ENCODE results near the gene EDN2.

EDN2 gene

DNA sequence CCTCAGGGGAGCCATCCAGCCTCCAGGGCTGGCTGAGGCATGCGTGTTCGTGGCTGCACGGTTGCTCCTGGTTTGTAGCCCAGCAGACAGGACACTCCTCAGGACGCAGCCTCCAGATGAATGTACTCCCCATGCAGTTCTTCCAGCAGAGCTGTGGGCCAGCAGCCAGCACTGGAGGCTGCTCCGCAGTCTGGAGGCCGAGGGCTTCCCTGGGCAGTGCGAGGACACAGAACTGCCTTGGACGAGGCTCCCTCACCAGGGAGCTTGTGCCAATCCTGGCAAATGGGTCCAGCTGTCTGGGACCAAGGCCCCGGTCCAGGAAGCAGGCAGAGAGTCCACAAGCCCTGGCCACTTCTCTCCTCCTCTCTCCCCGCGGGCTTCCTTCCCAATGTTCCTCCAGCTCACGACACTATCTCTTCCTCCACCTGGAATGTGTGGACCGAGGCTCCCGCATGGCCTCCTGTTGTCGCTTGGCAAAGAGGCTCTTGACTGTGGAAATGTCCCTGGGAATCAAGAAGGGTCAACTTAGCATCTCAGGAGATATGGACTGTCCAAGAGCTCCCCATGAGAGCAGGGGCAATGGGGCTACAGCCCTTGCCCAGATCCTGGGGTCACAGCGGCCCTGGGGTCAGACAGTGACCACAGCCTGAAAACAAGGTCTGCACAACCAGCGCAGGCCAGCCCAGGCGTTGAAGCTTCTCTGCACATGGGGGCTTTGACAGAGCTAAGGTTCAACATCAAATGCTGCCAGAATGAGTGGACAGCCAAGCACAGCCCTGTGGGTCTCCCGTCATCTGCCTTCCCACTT, 5.3 kb downstream of the EDN2 start:
- POLR2A ChIA-PET, result no interaction called here
- H3K9me3 ChIP-seq (ENCODE audit: control extremely low read depth in 1 of 5, control insufficient read depth in 4 of 5, insufficient read depth in 2 of 5, low read depth in 1 of 5, low read length in 4 of 5), result no peaks in the 10 kb centered on the region
- DNase-seq, result no peak
- H3K4me3 ChIP-seq (ENCODE audit: control insufficient read depth in 1 of 7, extremely low read depth in 1 of 7, insufficient read depth in 4 of 7, low read depth in 2 of 7, low read length in 6 of 7), result no peak overlapping the region
- H3K27me3 ChIP-seq (replicated peaks in 2 of 5; ENCODE audit: control insufficient read depth in 4 of 5, insufficient read depth in 5 of 5, low read length in 4 of 5), result peaks cover 0 to 4% (median 0%) of the 10 kb centered on the region in 5 experiments
- H3K27ac ChIP-seq (ENCODE audit: insufficient read depth in 1 of 2, low read depth in 1 of 2, low read length in 2 of 2, poor library complexity in 1 of 2, severe bottlenecking in 2 of 2), result no peak overlapping the region
- no peaks in the 10 kb centered on the region for H3K36me3 ChIP-seq (ENCODE audit: control insufficient read depth in 4 of 4, insufficient read depth in 4 of 4, low read length in 3 of 4)
- whole genome bisulfite sequencing (ENCODE audit: insufficient coverage), result 96% methylated on average over 19 of the region's 19 CpGs
- H3K4me1 ChIP-seq (ENCODE audit: control extremely low read depth in 1 of 4, control insufficient read depth in 4 of 4, insufficient read depth in 4 of 4, low read length in 3 of 4), result peaks cover 0 to 4% (median 0%) of the 10 kb centered on the region in 4 experiments
- CTCF ChIA-PET, result interaction anchor here (1.5 to 1.9 kb wide), 2 partner anchors 16 to 46 kb away, joined by 6 read pairs; no protein-coding TSS in a partner anchor

- Histone ChIP-seq H3K27ac (ENCODE audit: insufficient read depth in 1 of 2, low read depth in 1 of 2, low read length in 2 of 2, poor library complexity in 1 of 2, severe bottlenecking in 2 of 2) (no peak overlapping the region), H3K4me1 (ENCODE audit: control extremely low read depth in 1 of 4, control insufficient read depth in 4 of 4, insufficient read depth in 4 of 4, low read length in 3 of 4) (peaks cover 0 to 4% (median 0%) of the 10 kb centered on the region in 4 experiments), H3K9me3 (ENCODE audit: control extremely low read depth in 1 of 5, control insufficient read depth in 4 of 5, insufficient read depth in 2 of 5, low read depth in 1 of 5, low read length in 4 of 5) (no peaks in the 10 kb centered on the region), H3K36me3 (ENCODE audit: control insufficient read depth in 4 of 4, insufficient read depth in 4 of 4, low read length in 3 of 4) (no peaks in the 10 kb centered on the region), H3K4me3 (ENCODE audit: control insufficient read depth in 1 of 7, extremely low read depth in 1 of 7, insufficient read depth in 4 of 7, low read depth in 2 of 7, low read length in 6 of 7) (no peak overlapping the region), H3K27me3 (replicated peaks in 2 of 5; ENCODE audit: control insufficient read depth in 4 of 5, insufficient read depth in 5 of 5, low read length in 4 of 5) (peaks cover 0 to 4% (median 0%) of the 10 kb centered on the region in 5 experiments)
- WGBS (ENCODE audit: insufficient coverage), result 94% methylated on average over 12 of the region's 12 CpGs
- no peak for DNase-seq
- CTCF ChIA-PET, result interaction anchor here (1.4 to 1.9 kb wide), 3 partner anchors 15 to 45 kb away, joined by 3 to 6 read pairs (median 3); no protein-coding TSS in a partner anchor
- POLR2A ChIA-PET, result no interaction called here
Measured at GRCh38 chr1:41478118-41478748, 6.2 kb downstream of the EDN2 start.

GRCh38 chr1:41476807-41477361, 7.6 kb downstream of the EDN2 start:
- POLR2A ChIA-PET, result interaction anchor here (0.6 kb wide), 1 partner anchor 1621 kb away, joined by 4 read pairs; no protein-coding TSS in a partner anchor
- Histone ChIP-seq H3K9me3 (ENCODE audit: control extremely low read depth in 1 of 5, control insufficient read depth in 4 of 5, insufficient read depth in 2 of 5, low read depth in 1 of 5, low read length in 4 of 5) (no peaks in the 10 kb centered on the region), H3K27ac (ENCODE audit: insufficient read depth in 1 of 2, low read depth in 1 of 2, low read length in 2 of 2, poor library complexity in 1 of 2, severe bottlenecking in 2 of 2) (no peak overlapping the region), H3K27me3 (replicated peaks in 2 of 5; ENCODE audit: control insufficient read depth in 4 of 5, insufficient read depth in 5 of 5, low read length in 4 of 5) (peaks cover 0 to 4% (median 0%) of the 10 kb centered on the region in 5 experiments), H3K36me3 (ENCODE audit: control insufficient read depth in 4 of 4, insufficient read depth in 4 of 4, low read length in 3 of 4) (no peaks in the 10 kb centered on the region), H3K4me3 (ENCODE audit: control insufficient read depth in 1 of 7, extremely low read depth in 1 of 7, insufficient read depth in 4 of 7, low read depth in 2 of 7, low read length in 6 of 7) (no peak overlapping the region), H3K4me1 (ENCODE audit: control extremely low read depth in 1 of 4, control insufficient read depth in 4 of 4, insufficient read depth in 4 of 4, low read length in 3 of 4) (peaks cover 0 to 4% (median 0%) of the 10 kb centered on the region in 4 experiments)
- no peak for DNase-seq
- CTCF ChIA-PET, result interaction anchor here (0.8 to 1.6 kb wide), 5 partner anchors 8 to 17 kb away, joined by 3 to 5 read pairs (median 3); no protein-coding TSS in a partner anchor
- WGBS (ENCODE audit: insufficient coverage), result 84% methylated on average over 10 of the region's 11 CpGs

DNA sequence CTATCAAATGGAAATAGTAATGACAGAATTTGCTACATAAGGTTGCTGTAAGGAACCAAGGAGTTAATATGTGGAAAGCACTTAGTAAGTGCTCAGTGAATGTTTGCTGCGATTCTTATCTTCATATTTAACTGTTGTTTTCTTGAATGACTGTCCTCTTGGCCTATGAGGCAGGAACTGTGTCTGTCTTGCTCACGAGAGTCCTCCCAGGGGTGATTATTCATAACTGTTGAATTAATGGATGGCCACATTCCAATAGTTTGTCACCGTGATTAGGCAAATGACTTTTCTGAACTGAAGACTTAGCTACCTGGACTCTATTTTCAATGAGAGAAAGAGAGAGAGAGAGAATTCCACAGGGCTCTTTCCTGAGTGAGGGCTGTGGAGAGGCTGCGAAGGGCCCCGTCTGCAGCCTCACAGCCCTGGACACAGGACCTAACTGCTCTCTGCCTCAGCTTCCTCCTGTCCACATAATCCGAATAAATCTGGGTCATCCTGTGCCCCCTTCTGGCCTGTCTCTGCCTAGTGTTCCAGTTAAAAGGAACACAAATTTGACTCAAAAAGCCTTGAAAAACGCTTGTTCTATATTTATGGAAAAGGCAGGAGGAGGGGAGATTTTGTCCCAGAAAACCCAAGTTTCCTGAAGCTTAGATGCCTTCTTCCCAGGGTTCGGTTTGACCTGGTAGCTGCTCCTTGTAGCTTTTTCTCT, 8.5 kb downstream of the EDN2 start:
- POLR2A ChIA-PET, result no interaction called here
- Histone ChIP-seq H3K9me3 (ENCODE audit: control extremely low read depth in 1 of 5, control insufficient read depth in 4 of 5, insufficient read depth in 2 of 5, low read depth in 1 of 5, low read length in 4 of 5) (no peaks in the 10 kb centered on the region), H3K4me1 (ENCODE audit: control extremely low read depth in 1 of 4, control insufficient read depth in 4 of 4, insufficient read depth in 4 of 4, low read length in 3 of 4) (peaks cover 0 to 4% (median 0%) of the 10 kb centered on the region in 4 experiments), H3K36me3 (ENCODE audit: control insufficient read depth in 4 of 4, insufficient read depth in 4 of 4, low read length in 3 of 4) (no peaks in the 10 kb centered on the region), H3K27ac (ENCODE audit: insufficient read depth in 1 of 2, low read depth in 1 of 2, low read length in 2 of 2, poor library complexity in 1 of 2, severe bottlenecking in 2 of 2) (no peak overlapping the region), H3K27me3 (replicated peaks in 2 of 5; ENCODE audit: control insufficient read depth in 4 of 5, insufficient read depth in 5 of 5, low read length in 4 of 5) (peaks cover 0 to 4% (median 0%) of the 10 kb centered on the region in 5 experiments), H3K4me3 (ENCODE audit: control insufficient read depth in 1 of 7, extremely low read depth in 1 of 7, insufficient read depth in 4 of 7, low read depth in 2 of 7, low read length in 6 of 7) (no peak overlapping the region)
- no peak for DNase-seq
- CTCF ChIA-PET, result interaction anchor here (1.1 to 2.0 kb wide), 4 partner anchors 8 to 16 kb away, joined by 3 to 6 read pairs (median 4); partner anchors contain the start of gene EDN2
- 95% methylated on average over 6 of the region's 8 CpGs for WGBS (ENCODE audit: insufficient coverage)

DNA sequence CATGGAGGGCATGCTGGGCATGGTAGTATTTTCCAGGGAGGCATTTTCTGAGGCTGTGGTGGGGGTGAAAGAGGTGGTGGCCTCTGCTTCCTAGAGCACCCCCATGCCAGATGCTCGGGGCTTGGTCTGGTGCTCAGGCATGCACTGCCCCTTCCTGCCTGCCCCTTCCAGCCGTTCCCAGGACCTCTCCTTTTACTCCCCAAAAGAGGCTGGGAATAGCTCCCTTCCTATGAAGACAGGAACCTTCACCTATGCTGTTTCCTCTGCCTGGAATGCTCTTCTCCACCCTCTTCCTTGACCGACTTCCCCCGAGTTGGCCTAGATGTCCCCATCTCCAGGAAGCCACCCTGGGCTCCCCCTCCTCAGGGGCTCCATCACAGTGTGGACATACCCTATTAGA, 9.1 kb downstream of the EDN2 start:
- H3K4me3 ChIP-seq (ENCODE audit: control insufficient read depth in 1 of 7, extremely low read depth in 1 of 7, insufficient read depth in 4 of 7, low read depth in 2 of 7, low read length in 6 of 7), result no peak overlapping the region
- no peak overlapping the region for H3K27ac ChIP-seq (ENCODE audit: insufficient read depth in 1 of 2, low read depth in 1 of 2, low read length in 2 of 2, poor library complexity in 1 of 2, severe bottlenecking in 2 of 2)
- CTCF ChIA-PET, result interaction anchor here (1.1 to 2.0 kb wide), 2 partner anchors 9 to 14 kb away, joined by 4 to 6 read pairs; partner anchors contain the start of gene EDN2
- POLR2A ChIA-PET, result no interaction called here
- DNase-seq, result no peak
- peaks cover 0 to 4% (median 0%) of the 10 kb centered on the region in 4 experiments for H3K4me1 ChIP-seq (ENCODE audit: control extremely low read depth in 1 of 4, control insufficient read depth in 4 of 4, insufficient read depth in 4 of 4, low read length in 3 of 4)
- 100% methylated on average over 3 of the region's 4 CpGs for WGBS (ENCODE audit: insufficient coverage)
- no peaks in the 10 kb centered on the region for H3K9me3 ChIP-seq (ENCODE audit: control extremely low read depth in 1 of 5, control insufficient read depth in 4 of 5, insufficient read depth in 2 of 5, low read depth in 1 of 5, low read length in 4 of 5)
- peaks cover 0 to 4% (median 0%) of the 10 kb centered on the region in 5 experiments for H3K27me3 ChIP-seq (replicated peaks in 2 of 5; ENCODE audit: control insufficient read depth in 4 of 5, insufficient read depth in 5 of 5, low read length in 4 of 5)
- H3K36me3 ChIP-seq (ENCODE audit: control insufficient read depth in 4 of 4, insufficient read depth in 4 of 4, low read length in 3 of 4), result no peaks in the 10 kb centered on the region

- Histone ChIP-seq H3K27me3 (replicated peaks in 2 of 5; ENCODE audit: control insufficient read depth in 4 of 5, insufficient read depth in 5 of 5, low read length in 4 of 5) (peaks cover 0 to 4% (median 0%) of the 10 kb centered on the region in 5 experiments), H3K4me1 (ENCODE audit: control extremely low read depth in 1 of 4, control insufficient read depth in 4 of 4, insufficient read depth in 4 of 4, low read length in 3 of 4) (peaks cover 0 to 4% (median 0%) of the 10 kb centered on the region in 4 experiments), H3K36me3 (ENCODE audit: control insufficient read depth in 4 of 4, insufficient read depth in 4 of 4, low read length in 3 of 4) (no peaks in the 10 kb centered on the region), H3K27ac (ENCODE audit: insufficient read depth in 1 of 2, low read depth in 1 of 2, low read length in 2 of 2, poor library complexity in 1 of 2, severe bottlenecking in 2 of 2) (no peak overlapping the region), H3K4me3 (ENCODE audit: control insufficient read depth in 1 of 7, extremely low read depth in 1 of 7, insufficient read depth in 4 of 7, low read depth in 2 of 7, low read length in 6 of 7) (no peak overlapping the region), H3K9me3 (ENCODE audit: control extremely low read depth in 1 of 5, control insufficient read depth in 4 of 5, insufficient read depth in 2 of 5, low read depth in 1 of 5, low read length in 4 of 5) (no peaks in the 10 kb centered on the region)
- no peak for DNase-seq
- CTCF ChIA-PET, result interaction anchor here (1.1 to 2.0 kb wide), 2 partner anchors 10 to 13 kb away, joined by 4 to 6 read pairs; partner anchors contain the start of gene EDN2
- 96% methylated on average over 13 of the region's 17 CpGs for WGBS (ENCODE audit: insufficient coverage)
- POLR2A ChIA-PET, result no interaction called here
Measured at GRCh38 chr1:41474490-41475271, 9.8 kb downstream of the EDN2 start.

All from common myeloid progenitor, CD34-positive (primary cell).